NCI-H345 treated with DMSO at 0.1 percent for 48 hours (cell line): Measurements from ENCODE around the gene SLC28A2.

Experiments used
- DNase-seq: peaks from one replicate; lab custom pipeline; 2025; ENCODE audit not compliant: unreplicated experiment; lab: John Stamatoyannopoulos, UW

The SLC28A2 gene

DNA sequence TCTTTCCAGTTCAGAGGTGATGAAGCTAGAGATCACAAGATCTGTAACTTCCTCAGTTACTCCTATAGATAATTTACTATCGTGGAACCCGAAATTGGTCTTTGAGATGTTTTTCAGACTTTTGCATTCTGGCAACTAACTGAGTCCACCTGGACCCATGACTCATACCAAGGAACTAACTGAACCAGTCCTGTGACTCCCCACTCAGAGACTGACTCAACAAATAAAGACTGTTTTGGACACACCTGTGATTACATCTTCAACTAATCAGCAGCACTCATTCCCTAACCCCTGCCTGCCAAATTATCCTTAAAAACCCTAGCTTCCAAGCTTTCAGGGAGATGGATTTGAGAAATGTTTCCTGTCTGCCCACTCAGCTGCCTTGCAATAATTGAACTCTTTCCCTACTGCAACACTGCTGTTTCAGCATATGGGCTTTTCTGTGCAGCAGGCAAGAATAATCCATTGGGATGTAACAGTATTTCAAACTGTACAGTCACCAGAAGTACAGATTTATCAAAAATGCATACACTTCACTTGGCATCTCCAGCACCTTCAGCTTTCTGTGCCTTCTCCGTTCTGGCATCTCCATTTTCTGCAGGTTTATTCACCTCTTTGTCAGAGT lies 68.7 kb downstream of the SLC28A2 start:
- no peak for DNase-seq

DNA sequence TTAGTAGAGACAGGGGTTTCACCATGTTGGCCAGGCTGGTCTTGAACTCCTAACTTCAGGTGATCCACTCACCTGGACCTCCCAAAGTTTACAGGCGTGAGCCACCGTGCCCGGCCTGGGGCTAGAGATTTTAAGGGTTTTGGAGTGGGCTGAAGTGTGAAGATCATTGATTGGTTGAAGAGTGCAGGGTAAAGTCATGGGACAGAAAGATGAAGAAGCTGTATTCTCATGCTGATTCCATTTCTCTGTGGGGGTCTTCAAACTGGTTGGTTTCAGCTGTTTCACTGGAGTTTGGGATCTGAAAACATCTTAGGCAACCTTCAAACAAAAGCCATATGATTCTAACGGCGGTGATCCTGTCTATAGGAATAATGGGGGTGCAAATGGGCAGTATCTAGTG lies 74.2 kb downstream of the SLC28A2 start:
- no peak for DNase-seq

DNA sequence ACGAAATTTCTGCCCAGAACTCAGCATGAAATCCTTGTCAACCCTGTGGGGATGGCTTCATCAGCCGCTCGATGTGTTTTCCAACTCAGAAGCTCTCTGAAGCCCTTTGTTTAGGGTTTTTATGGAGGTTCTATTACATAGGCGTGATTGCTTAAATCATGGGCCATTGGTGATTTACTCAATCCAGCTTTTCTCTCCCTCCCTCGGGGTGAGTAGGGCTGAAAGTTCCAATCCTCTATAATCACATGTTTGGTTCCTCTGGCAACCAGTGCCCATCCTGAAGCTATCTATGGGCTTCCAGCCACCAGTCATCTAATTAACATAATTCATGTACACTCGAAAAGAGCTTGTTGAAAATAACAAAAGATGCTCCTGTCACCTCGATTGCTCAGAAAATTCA lies 74.7 kb downstream of the SLC28A2 start:
- DNase-seq: no peak
